ENCODE measurements around the gene ANAPC10. TPM values are rescaled to one million over a fixed set of nuclear protein-coding genes. Genes with fewer than 3 reads are reported as not detected.
"Not testable (repeated sequence)": the region's sequence is repeated elsewhere in the genome, so short reads cannot be mapped to it uniquely, and the experiment has no call there.

Gene ANAPC10
- total RNA-seq, 5 donors from 2014 or later (not counting 1 experiment from before 2014, with no cell fraction given) = 13.0 to 21.3 (median 16.3) TPM

DNA sequence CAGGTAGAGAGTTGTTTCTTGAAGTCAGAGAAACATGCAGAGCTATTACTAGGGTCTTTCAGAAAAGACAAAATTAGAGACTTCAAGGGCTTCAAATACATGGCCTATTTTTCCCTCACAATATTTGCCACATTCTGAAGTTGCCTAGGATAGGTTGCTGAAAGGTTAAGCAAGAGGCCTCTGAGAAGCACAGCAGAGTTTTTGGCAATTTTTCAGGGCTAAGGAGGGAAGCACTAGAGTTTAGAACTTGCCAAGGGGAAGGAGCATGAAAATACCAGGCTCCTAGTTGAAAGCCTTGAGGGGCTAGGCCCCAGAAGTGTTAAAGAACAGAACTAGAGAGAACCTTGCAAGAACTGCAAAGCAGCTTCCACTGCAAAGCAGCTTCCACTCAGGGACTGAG lies 86.4 kb downstream of the ANAPC10 start:
- no peak overlapping the region for H3K4me3 Mint-ChIP-seq
- Histone ChIP-seq H3K4me1 (ENCODE audit: control insufficient read depth in 1 of 2, extremely low read depth in 1 of 2, insufficient read depth in 2 of 2, low read length in 2 of 2) (no peaks in the 10 kb centered on the region), H3K9me3 (no peaks in the 10 kb centered on the region), H3K27me3 (replicated peaks in 1 of 2; ENCODE audit: control insufficient read depth in 2 of 2, extremely low read depth in 1 of 2, insufficient read depth in 2 of 2, low read length in 1 of 2) (no peaks in the 10 kb centered on the region), H3K27ac (ENCODE audit: low read length) (no peak overlapping the region), H3K36me3 (ENCODE audit: control insufficient read depth in 2 of 2, extremely low read depth in 1 of 2, insufficient read depth in 1 of 2, low read length in 1 of 2) (no peaks in the 10 kb centered on the region), H3K4me3 (ENCODE audit: control insufficient read depth in 1 of 2, extremely low read depth in 1 of 2, low read length in 1 of 2) (no peak overlapping the region)
- CTCF ChIA-PET = no interaction called here
- ATAC-seq (replicated peaks in 1 of 4) = no peak
- H3K4me1 Mint-ChIP-seq = peaks cover 27 to 41% (median 41%) of the 10 kb centered on the region in 3 donors
- H3K27me3 Mint-ChIP-seq = no peaks in the 10 kb centered on the region
- no peak overlapping the region for H3K27ac Mint-ChIP-seq
- POLR2A ChIA-PET = no interaction called here
- H3K9me3 Mint-ChIP-seq = peaks cover 2 to 14% (median 9%) of the 10 kb centered on the region in 3 donors
- peaks cover 64% of the 10 kb centered on the region for H3K36me3 Mint-ChIP-seq
- no peak for DNase-seq

DNA sequence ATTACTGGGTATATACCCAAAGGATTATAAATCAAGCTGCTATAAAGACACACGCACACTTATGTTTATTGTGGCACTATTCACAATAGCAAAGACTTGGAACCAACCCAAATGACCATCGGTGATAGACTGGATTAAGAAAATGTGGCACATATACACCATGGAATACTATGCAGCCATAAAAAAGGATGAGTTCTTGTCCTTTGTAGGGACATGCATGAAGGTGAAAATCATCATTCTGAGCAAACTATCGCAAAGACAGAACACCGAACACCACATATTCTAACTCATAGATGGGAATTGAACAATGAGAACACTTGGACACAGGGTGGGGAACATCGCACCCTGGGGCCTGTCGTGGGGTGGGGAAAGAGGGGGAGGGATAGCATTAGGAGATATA lies 87.7 kb downstream of the ANAPC10 start:
- H3K4me3 Mint-ChIP-seq; ATAC-seq (replicated peaks in 1 of 4); H3K27ac ChIP-seq (ENCODE audit: low read length); DNase-seq; H3K4me3 ChIP-seq (ENCODE audit: control insufficient read depth in 1 of 2, extremely low read depth in 1 of 2, low read length in 1 of 2); H3K27me3 Mint-ChIP-seq; H3K4me1 ChIP-seq (ENCODE audit: control insufficient read depth in 1 of 2, extremely low read depth in 1 of 2, insufficient read depth in 2 of 2, low read length in 2 of 2); H3K36me3 ChIP-seq (ENCODE audit: control insufficient read depth in 2 of 2, extremely low read depth in 1 of 2, insufficient read depth in 1 of 2, low read length in 1 of 2); H3K9me3 ChIP-seq; H3K27ac Mint-ChIP-seq; H3K27me3 ChIP-seq (replicated peaks in 1 of 2; ENCODE audit: control insufficient read depth in 2 of 2, extremely low read depth in 1 of 2, insufficient read depth in 2 of 2, low read length in 1 of 2); POLR2A ChIA-PET; CTCF ChIA-PET: not testable (repeated sequence)
- peaks cover 62% of the 10 kb centered on the region for H3K36me3 Mint-ChIP-seq
- H3K4me1 Mint-ChIP-seq = peaks cover 22 to 37% (median 36%) of the 10 kb centered on the region in 3 donors
- H3K9me3 Mint-ChIP-seq = peaks cover 2 to 14% (median 12%) of the 10 kb centered on the region in 3 donors
- no CpG with 5 or more reads among the region's 6 CpGs for WGBS (ENCODE audit: insufficient coverage)

DNA sequence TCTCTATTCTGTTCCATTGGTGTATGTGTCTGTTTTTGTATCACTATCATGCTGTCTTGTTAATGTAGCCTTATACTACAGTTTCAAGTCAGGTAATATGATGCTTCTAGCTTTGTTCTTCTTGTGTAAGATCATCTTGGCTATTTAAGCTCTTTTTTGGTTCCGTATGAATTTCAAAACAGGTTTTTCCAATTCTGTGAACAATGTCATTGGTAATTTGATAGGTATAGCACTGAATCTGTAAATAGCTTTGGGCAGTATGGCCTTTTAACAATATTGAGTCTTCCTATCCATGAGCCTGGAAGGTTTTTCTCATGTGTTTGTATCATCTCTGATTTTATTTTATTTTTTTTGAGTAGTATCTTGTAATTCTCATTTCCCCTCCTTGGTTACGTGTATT lies 94.3 kb downstream of the ANAPC10 start:
- Mint-ChIP-seq H3K9me3 (peaks cover 9 to 34% (median 23%) of the 10 kb centered on the region in 3 donors), H3K4me3 (no peak overlapping the region), H3K4me1 (peaks cover 10 to 15% (median 12%) of the 10 kb centered on the region in 3 donors), H3K27me3 (no peaks in the 10 kb centered on the region), H3K36me3 (peaks cover 80% of the 10 kb centered on the region), H3K27ac (no peak overlapping the region)
- ChIA-PET CTCF (interaction anchor here in 1 of 2 donors (0.7 kb wide), 1 partner anchor 1484 kb away, joined by 3 read pairs; no protein-coding TSS in a partner anchor), POLR2A (no interaction called here)
- H3K4me3 ChIP-seq (ENCODE audit: control insufficient read depth in 1 of 2, extremely low read depth in 1 of 2, low read length in 1 of 2) = no peak overlapping the region
- H3K9me3 ChIP-seq = no peaks in the 10 kb centered on the region
- ATAC-seq (replicated peaks in 1 of 4) (no peak), DNase-seq (no peak)
- H3K4me1 ChIP-seq (ENCODE audit: control insufficient read depth in 1 of 2, extremely low read depth in 1 of 2, insufficient read depth in 2 of 2, low read length in 2 of 2) = no peaks in the 10 kb centered on the region
- no peaks in the 10 kb centered on the region for H3K27me3 ChIP-seq (replicated peaks in 1 of 2; ENCODE audit: control insufficient read depth in 2 of 2, extremely low read depth in 1 of 2, insufficient read depth in 2 of 2, low read length in 1 of 2)
- no peaks in the 10 kb centered on the region for H3K36me3 ChIP-seq (ENCODE audit: control insufficient read depth in 2 of 2, extremely low read depth in 1 of 2, insufficient read depth in 1 of 2, low read length in 1 of 2)
- H3K27ac ChIP-seq (ENCODE audit: low read length) = no peak overlapping the region
- 88% methylated on average over 1 of the region's 2 CpGs for WGBS (ENCODE audit: insufficient coverage)

DNA sequence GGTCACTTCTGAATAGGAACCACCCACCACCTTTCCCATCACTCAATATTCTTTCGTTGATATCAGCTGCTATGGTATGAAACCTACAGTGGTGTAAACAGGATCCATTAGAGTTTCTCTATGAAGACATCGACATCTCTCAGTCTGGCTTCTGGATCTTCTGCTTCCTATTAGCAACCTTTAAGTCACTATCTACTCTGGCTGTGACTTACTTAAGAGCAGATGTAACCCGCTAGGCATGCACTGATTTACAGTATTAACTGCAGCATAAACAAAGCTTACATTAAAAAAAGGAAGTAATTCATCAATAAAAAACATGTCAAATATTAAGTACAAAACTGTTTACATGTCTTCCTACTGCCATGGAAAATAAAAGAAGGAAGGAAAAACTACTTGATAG lies 96.4 kb downstream of the ANAPC10 start:
- H3K27me3 Mint-ChIP-seq = no peaks in the 10 kb centered on the region
- no peak overlapping the region for H3K4me3 ChIP-seq (ENCODE audit: control insufficient read depth in 1 of 2, extremely low read depth in 1 of 2, low read length in 1 of 2)
- DNase-seq (no peak), ATAC-seq (replicated peaks in 1 of 4) (no peak)
- WGBS (ENCODE audit: insufficient coverage) = no CpG with 5 or more reads among the region's 3 CpGs
- H3K27me3 ChIP-seq (replicated peaks in 1 of 2; ENCODE audit: control insufficient read depth in 2 of 2, extremely low read depth in 1 of 2, insufficient read depth in 2 of 2, low read length in 1 of 2) = no peaks in the 10 kb centered on the region
- H3K9me3 ChIP-seq = no peaks in the 10 kb centered on the region
- peaks cover 4 to 28% (median 23%) of the 10 kb centered on the region in 3 donors for H3K9me3 Mint-ChIP-seq
- H3K27ac ChIP-seq (ENCODE audit: low read length) = no peak overlapping the region
- H3K36me3 ChIP-seq (ENCODE audit: control insufficient read depth in 2 of 2, extremely low read depth in 1 of 2, insufficient read depth in 1 of 2, low read length in 1 of 2) = no peaks in the 10 kb centered on the region
- no peak overlapping the region for H3K27ac Mint-ChIP-seq
- H3K4me3 Mint-ChIP-seq = no peak overlapping the region
- ChIA-PET POLR2A (no interaction called here), CTCF (no interaction called here)
- peaks cover 4 to 8% (median 8%) of the 10 kb centered on the region in 3 donors for H3K4me1 Mint-ChIP-seq
- H3K36me3 Mint-ChIP-seq = peaks cover 75% of the 10 kb centered on the region
- H3K4me1 ChIP-seq (ENCODE audit: control insufficient read depth in 1 of 2, extremely low read depth in 1 of 2, insufficient read depth in 2 of 2, low read length in 2 of 2) = no peaks in the 10 kb centered on the region

DNA sequence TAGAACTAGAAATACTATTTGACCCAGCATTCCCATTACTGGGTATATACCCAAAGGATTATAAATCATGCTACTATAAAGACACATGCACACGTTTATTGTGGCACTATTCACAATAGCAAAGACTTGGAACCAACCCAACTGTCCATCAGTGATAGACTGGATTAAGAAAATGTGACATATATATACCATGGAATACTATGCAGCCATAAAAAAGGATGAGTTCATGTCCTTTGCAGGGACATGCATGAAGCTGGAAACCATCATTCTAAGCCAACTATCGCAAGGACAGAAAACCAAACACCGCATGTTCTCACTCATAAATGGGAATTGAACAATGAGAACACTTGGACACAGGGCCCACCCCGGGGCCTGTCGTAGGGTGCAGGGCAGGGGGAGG lies 97.3 kb downstream of the ANAPC10 start:
- POLR2A ChIA-PET; H3K4me3 Mint-ChIP-seq; H3K36me3 ChIP-seq (ENCODE audit: control insufficient read depth in 2 of 2, extremely low read depth in 1 of 2, insufficient read depth in 1 of 2, low read length in 1 of 2); H3K4me3 ChIP-seq (ENCODE audit: control insufficient read depth in 1 of 2, extremely low read depth in 1 of 2, low read length in 1 of 2); H3K4me1 ChIP-seq (ENCODE audit: control insufficient read depth in 1 of 2, extremely low read depth in 1 of 2, insufficient read depth in 2 of 2, low read length in 2 of 2); ATAC-seq (replicated peaks in 1 of 4); H3K27ac Mint-ChIP-seq; H3K9me3 ChIP-seq; CTCF ChIA-PET; H3K27ac ChIP-seq (ENCODE audit: low read length); DNase-seq; H3K4me1 Mint-ChIP-seq; H3K27me3 Mint-ChIP-seq; H3K27me3 ChIP-seq (replicated peaks in 1 of 2; ENCODE audit: control insufficient read depth in 2 of 2, extremely low read depth in 1 of 2, insufficient read depth in 2 of 2, low read length in 1 of 2): not testable (repeated sequence)
- peaks cover 5 to 28% (median 21%) of the 10 kb centered on the region in 3 donors for H3K9me3 Mint-ChIP-seq
- no CpG with 5 or more reads among the region's 5 CpGs for WGBS (ENCODE audit: insufficient coverage)
- H3K36me3 Mint-ChIP-seq = peaks cover 75% of the 10 kb centered on the region

DNA sequence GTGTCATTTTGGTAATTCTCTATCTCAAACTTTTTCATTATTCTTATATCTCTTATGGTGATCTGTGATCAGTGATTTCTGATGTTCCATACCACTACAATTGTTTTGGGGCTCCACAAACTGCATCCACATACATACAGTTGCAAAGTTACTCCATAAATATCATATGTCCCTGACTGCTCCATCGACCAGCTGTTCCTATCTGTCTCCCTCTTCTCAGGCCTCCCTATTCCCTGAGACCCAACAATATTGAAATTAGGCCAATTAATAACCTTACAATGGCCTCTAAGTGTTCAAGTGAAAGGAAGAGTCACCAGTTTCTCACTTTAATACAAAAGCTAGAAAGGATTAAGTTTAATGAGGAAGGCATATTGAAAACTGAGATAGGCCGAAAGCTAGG lies 108.7 kb downstream of the ANAPC10 start:
- ChIA-PET CTCF (no interaction called here), POLR2A (no interaction called here)
- Histone ChIP-seq H3K4me1 (ENCODE audit: control insufficient read depth in 1 of 2, extremely low read depth in 1 of 2, insufficient read depth in 2 of 2, low read length in 2 of 2) (no peaks in the 10 kb centered on the region), H3K36me3 (ENCODE audit: control insufficient read depth in 2 of 2, extremely low read depth in 1 of 2, insufficient read depth in 1 of 2, low read length in 1 of 2) (no peaks in the 10 kb centered on the region), H3K4me3 (ENCODE audit: control insufficient read depth in 1 of 2, extremely low read depth in 1 of 2, low read length in 1 of 2) (no peak overlapping the region), H3K27ac (ENCODE audit: low read length) (no peak overlapping the region), H3K9me3 (no peaks in the 10 kb centered on the region), H3K27me3 (replicated peaks in 1 of 2; ENCODE audit: control insufficient read depth in 2 of 2, extremely low read depth in 1 of 2, insufficient read depth in 2 of 2, low read length in 1 of 2) (no peaks in the 10 kb centered on the region)
- H3K36me3 Mint-ChIP-seq = peaks cover 30% of the 10 kb centered on the region
- no peak overlapping the region for H3K4me3 Mint-ChIP-seq
- no peak overlapping the region for H3K27ac Mint-ChIP-seq
- peaks cover 2 to 4% (median 4%) of the 10 kb centered on the region in 3 donors for H3K9me3 Mint-ChIP-seq
- no peaks in the 10 kb centered on the region for H3K4me1 Mint-ChIP-seq
- DNase-seq = no peak
- no peaks in the 10 kb centered on the region for H3K27me3 Mint-ChIP-seq
- ATAC-seq (replicated peaks in 1 of 4) = no peak
- 100% methylated on average over 1 of the region's 2 CpGs for WGBS (ENCODE audit: insufficient coverage)

DNA sequence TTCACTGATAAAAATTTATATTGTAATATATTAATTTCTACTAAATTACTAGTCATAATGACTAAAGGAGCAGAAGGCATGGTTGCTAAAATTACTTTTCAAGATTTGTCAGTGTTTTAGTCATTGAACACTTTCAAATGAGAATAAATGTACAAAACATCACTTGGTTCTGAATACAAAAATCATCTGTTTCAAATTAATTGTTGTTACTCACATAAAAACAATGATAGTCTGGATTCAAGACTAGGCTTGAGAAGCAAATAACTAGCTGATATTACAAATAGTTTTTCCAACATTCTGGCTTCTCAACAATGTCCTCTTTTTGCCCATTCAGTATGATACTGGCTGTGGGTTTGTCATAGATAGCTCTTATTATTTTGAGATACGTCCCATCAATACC lies 112.5 kb downstream of the ANAPC10 start:
- H3K4me1 Mint-ChIP-seq = no peaks in the 10 kb centered on the region
- H3K36me3 Mint-ChIP-seq = peaks cover 23% of the 10 kb centered on the region
- no CpG with 5 or more reads among the region's 1 CpG for WGBS (ENCODE audit: insufficient coverage)
- CTCF ChIA-PET = no interaction called here
- Histone ChIP-seq H3K27ac (ENCODE audit: low read length) (no peak overlapping the region), H3K36me3 (ENCODE audit: control insufficient read depth in 2 of 2, extremely low read depth in 1 of 2, insufficient read depth in 1 of 2, low read length in 1 of 2) (peaks cover 0 to 5% of the 10 kb centered on the region in 2 donors), H3K9me3 (no peaks in the 10 kb centered on the region), H3K27me3 (replicated peaks in 1 of 2; ENCODE audit: control insufficient read depth in 2 of 2, extremely low read depth in 1 of 2, insufficient read depth in 2 of 2, low read length in 1 of 2) (no peaks in the 10 kb centered on the region), H3K4me1 (ENCODE audit: control insufficient read depth in 1 of 2, extremely low read depth in 1 of 2, insufficient read depth in 2 of 2, low read length in 2 of 2) (no peaks in the 10 kb centered on the region), H3K4me3 (ENCODE audit: control insufficient read depth in 1 of 2, extremely low read depth in 1 of 2, low read length in 1 of 2) (no peak overlapping the region)
- H3K4me3 Mint-ChIP-seq = no peak overlapping the region
- no peak overlapping the region for H3K27ac Mint-ChIP-seq
- H3K27me3 Mint-ChIP-seq = no peaks in the 10 kb centered on the region
- POLR2A ChIA-PET = no interaction called here
- DNase-seq (no peak), ATAC-seq (replicated peaks in 1 of 4) (no peak)
- peaks cover 5 to 18% (median 10%) of the 10 kb centered on the region in 3 donors for H3K9me3 Mint-ChIP-seq
